HUES64 (cell line): ENCODE results near the gene TNFSF13.

Experiments used
- H3K27ac ChIP-seq: 2 replicates; pipeline ENCODE4 v1.7.0; 2013; ENCODE audit warnings: low read depth, low read length, inconsistent platforms
- H3K27me3 ChIP-seq: 2 replicates; pipeline ENCODE4 v1.6.1; 2013; ENCODE audit warnings: mild to moderate bottlenecking, low read length; ENCODE audit not compliant: insufficient read depth
- H3K36me3 ChIP-seq: 2 replicates; pipeline ENCODE4 v1.6.1; 2013; ENCODE audit warnings: mild to moderate bottlenecking, low read length; ENCODE audit not compliant: insufficient read depth
- H3K4me1 ChIP-seq: 2 replicates; pipeline ENCODE4 v1.6.1; 2013; ENCODE audit warnings: mild to moderate bottlenecking, low read length, moderate library complexity; ENCODE audit not compliant: insufficient read depth
- H3K4me3 ChIP-seq: 2 replicates; pipeline ENCODE4 v1.5.1; 2013; ENCODE audit warnings: mild to moderate bottlenecking, low read length, moderate library complexity
- H3K9ac ChIP-seq: 2 replicates; pipeline ENCODE4 v1.6.1; 2013; ENCODE audit warnings: mild to moderate bottlenecking, low read depth, low read length
- H3K9me3 ChIP-seq: 2 replicates; pipeline ENCODE4 v1.6.1; 2013; ENCODE audit warnings: low read depth, low read length; ENCODE audit not compliant: insufficient read depth
- WGBS: fragments of 150-250, 120-280 bp; methylation state at CpG from one replicate; pipeline ENCODE4 v1.1.7; 2013; ENCODE audit warnings: missing lambda C conversion rate; 5-methylcytosine and 5-hydroxymethylcytosine counted together

TNFSF13 gene

DNA sequence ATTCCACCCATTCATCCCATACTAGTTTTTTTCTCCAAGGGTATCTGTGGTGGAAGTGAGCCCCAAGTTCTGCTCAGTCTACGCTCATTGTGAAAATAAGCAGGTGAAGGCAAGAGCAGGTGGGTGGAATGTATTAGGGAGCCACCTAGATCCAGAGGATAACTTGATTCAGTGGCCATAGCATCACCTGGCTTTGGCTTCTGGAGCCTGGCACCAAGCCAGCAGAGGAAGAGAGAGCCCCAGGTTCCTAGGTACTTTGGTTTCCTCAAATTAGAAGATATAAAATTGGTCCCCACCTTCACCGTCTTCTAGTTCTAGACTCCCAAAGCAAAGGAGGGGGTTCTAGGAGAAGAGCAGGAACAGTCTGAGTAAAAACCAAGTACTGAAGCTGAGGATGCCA is 52.1 kb downstream of the TNFSF13 start:
- H3K4me3 ChIP-seq, result no peak overlapping the region
- no peak overlapping the region for H3K27ac ChIP-seq
- peaks cover 8% of the 10 kb centered on the region for H3K4me1 ChIP-seq
- H3K9ac ChIP-seq, result no peak overlapping the region
- no peaks in the 10 kb centered on the region for H3K27me3 ChIP-seq
- 93% methylated on average over 2 of the region's 2 CpGs for WGBS
- H3K9me3 ChIP-seq, result no peaks in the 10 kb centered on the region
- peaks cover 37% of the 10 kb centered on the region for H3K36me3 ChIP-seq
